Measurements from ENCODE around the gene IL1RAP.
A peak's percentile ranks its signal among the peaks of the same experiment; 100 is the strongest.

The IL1RAP gene

DNA sequence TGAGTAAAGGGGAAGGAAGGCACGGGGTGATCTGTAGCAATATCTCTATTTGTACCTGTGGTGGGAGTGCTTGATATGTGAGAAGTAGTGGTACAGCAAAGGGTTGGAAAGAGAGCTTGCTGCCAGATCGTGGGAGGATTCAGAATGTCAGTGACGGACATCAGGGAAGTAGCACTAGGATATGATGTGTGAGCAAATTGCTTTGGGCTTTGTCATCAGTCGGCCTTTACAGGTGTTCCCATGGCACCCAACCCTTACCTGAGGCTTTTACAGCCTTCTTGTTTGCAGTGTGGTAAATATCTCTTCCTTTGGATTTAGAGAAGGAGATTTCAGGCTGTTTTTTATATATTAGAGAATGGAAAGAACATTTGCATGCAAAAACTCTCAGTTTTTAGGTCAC lies 29.8 kb downstream of the IL1RAP start:
- Histone ChIP-seq H3K36me3 (no peaks in the 10 kb centered on the region), H3K27ac (peak overlapping the region; percentile 11), H3K4me3 (ENCODE audit: low read depth in 1 of 2, low read length in 1 of 2) (no peak overlapping the region), H3K27me3 (no peaks in the 10 kb centered on the region), H3K4me1 (ENCODE audit: control insufficient read depth in 1 of 2, insufficient read depth in 1 of 2, low read depth in 1 of 2, low read length in 1 of 2) (peaks cover 20 to 21% of the 10 kb centered on the region in 2 experiments), H3K9me3 (no peaks in the 10 kb centered on the region)
- no peak for TF ChIP-seq CTCF (IDR thresholded peaks at IDR 0.05)

DNA sequence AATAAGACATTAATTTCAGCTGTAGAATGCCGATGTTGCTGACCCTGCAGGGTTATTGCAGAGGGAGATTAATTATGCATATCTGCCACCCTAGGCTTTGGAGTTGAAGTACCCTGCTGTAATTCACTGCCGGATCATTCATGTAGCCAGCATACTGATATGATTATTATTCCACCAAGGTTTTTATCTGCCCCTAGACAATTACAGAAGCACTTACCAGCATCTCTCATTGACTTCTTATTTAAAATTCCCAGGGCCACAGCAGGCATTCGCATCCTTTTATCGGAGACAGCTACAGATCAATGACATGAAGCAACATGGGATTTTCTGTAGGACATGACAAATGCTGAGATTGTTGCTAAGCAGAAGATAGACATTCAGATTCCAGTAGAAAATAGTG lies 31.3 kb downstream of the IL1RAP start:
- H3K36me3 ChIP-seq, result no peaks in the 10 kb centered on the region
- H3K9me3 ChIP-seq, result no peaks in the 10 kb centered on the region
- H3K27me3 ChIP-seq, result no peaks in the 10 kb centered on the region
- H3K27ac ChIP-seq, result no peak overlapping the region
- no peak for TF ChIP-seq CTCF (IDR thresholded peaks at IDR 0.05)
- peaks cover 20 to 21% of the 10 kb centered on the region in 2 experiments for H3K4me1 ChIP-seq (ENCODE audit: control insufficient read depth in 1 of 2, insufficient read depth in 1 of 2, low read depth in 1 of 2, low read length in 1 of 2)
- no peak overlapping the region for H3K4me3 ChIP-seq (ENCODE audit: low read depth in 1 of 2, low read length in 1 of 2)

DNA sequence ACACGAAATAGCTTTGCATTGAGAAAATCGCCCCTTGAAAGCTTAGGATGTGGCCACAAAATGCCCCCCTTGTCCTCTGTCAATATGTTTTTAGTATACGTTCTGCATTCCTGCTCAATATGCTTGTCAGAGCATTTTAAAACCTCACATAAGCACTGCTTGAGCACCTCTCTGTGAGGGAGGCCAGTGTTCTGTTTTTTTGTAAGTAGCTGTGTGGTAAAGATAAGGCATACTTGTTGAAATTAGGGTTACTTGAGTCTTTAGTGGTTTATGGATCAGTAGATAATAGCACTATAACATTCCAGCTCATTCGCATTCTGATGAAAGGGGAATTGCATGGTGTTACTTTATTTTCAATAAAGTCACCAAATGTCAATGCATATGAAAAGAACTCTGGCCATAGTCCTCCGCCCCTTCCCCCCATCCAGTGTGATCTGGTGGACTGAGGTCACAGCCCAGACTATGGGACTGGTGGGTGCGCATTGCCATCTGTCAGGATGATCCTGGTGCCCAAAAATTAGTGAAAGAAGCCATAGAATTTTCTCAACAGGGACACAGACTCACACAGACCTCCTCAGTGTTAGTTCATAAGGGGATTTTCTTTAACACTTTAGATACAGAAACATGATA lies 33.1 kb downstream of the IL1RAP start:
- Histone ChIP-seq H3K36me3 (no peaks in the 10 kb centered on the region), H3K4me1 (ENCODE audit: control insufficient read depth in 1 of 2, insufficient read depth in 1 of 2, low read depth in 1 of 2, low read length in 1 of 2) (peaks cover 20 to 21% of the 10 kb centered on the region in 2 experiments), H3K4me3 (ENCODE audit: low read depth in 1 of 2, low read length in 1 of 2) (no peak overlapping the region), H3K9me3 (no peaks in the 10 kb centered on the region), H3K27ac (no peak overlapping the region), H3K27me3 (no peaks in the 10 kb centered on the region)
- TF ChIP-seq CTCF (IDR thresholded peaks at IDR 0.05), result no peak

GRCh38 chr3:190548031-190548656 lies 34.3 kb downstream of the IL1RAP start:
- Histone ChIP-seq H3K27me3 (no peaks in the 10 kb centered on the region), H3K4me1 (ENCODE audit: control insufficient read depth in 1 of 2, insufficient read depth in 1 of 2, low read depth in 1 of 2, low read length in 1 of 2) (peaks cover 19 to 20% of the 10 kb centered on the region in 2 experiments), H3K36me3 (no peaks in the 10 kb centered on the region), H3K27ac (no peak overlapping the region), H3K4me3 (ENCODE audit: low read depth in 1 of 2, low read length in 1 of 2) (no peak overlapping the region), H3K9me3 (no peaks in the 10 kb centered on the region)
- TF ChIP-seq CTCF (IDR thresholded peaks at IDR 0.05), result no peak

DNA sequence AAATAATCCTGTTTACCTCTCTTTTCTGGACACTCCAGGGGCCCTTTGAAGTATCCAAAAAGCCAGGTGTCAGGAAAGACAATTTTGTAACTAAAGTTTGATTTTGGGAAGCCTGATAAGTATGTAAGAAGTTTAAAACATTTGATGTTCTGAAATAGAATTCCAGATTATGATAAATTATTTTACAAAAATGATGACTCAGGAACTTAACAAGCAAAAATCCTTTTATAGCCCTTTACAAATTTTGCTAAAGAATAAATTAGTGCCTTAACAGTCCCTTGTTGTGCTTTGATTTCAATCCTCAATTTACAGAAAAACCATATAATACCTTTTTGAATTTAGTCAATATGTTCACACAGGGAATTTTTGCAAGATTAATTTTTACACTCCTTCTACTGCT lies 38.1 kb downstream of the IL1RAP start:
- no peak for TF ChIP-seq CTCF (IDR thresholded peaks at IDR 0.05)
- no peaks in the 10 kb centered on the region for H3K9me3 ChIP-seq
- H3K36me3 ChIP-seq, result no peaks in the 10 kb centered on the region
- H3K4me1 ChIP-seq (ENCODE audit: control insufficient read depth in 1 of 2, insufficient read depth in 1 of 2, low read depth in 1 of 2, low read length in 1 of 2), result no peaks in the 10 kb centered on the region
- H3K27ac ChIP-seq, result no peak overlapping the region
- H3K4me3 ChIP-seq (ENCODE audit: low read depth in 1 of 2, low read length in 1 of 2), result no peak overlapping the region
- H3K27me3 ChIP-seq, result no peaks in the 10 kb centered on the region
